ENCODE measurements around the gene FBXO31.

The FBXO31 gene

DNA sequence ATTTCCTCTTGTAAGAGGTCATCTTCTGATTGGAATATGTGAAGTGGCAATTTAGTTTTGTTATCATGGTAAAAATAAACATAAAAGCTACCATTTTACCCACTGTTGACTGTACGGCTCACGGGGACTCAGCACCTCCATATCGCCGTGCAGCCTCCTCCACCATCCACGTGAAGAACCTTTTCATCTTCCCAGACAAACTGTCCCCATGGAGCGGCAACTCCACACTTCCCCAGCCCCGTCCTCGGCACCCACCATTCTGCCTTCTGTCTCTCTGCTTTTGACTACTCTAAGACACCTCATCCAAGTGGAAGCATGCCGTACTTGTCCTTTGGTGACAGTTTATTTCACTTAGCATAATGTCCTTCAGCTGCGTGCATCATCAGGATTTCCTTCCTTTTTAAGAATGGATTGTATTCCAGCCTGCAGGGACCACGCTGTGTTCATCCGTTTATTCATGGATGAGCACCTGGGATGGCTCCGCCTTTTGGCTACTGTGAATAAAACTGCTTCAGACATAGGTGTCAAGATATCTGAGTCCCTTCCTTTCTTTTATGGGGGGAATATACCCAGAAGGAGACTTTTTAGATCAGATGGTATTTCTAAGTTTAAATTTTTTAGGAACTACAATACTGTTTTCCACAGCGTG, 14.3 kb downstream of the FBXO31 start:
- Histone ChIP-seq H3K9me3 (ENCODE audit: control insufficient read depth, insufficient read depth, low read depth, low read length) (no peaks in the 10 kb centered on the region), H3K27ac (ENCODE audit: extremely low read depth, low read depth, low read length) (no peak overlapping the region), H3K36me3 (ENCODE audit: control insufficient read depth in 2 of 2, insufficient read depth in 1 of 2, low read length in 2 of 2) (no peaks in the 10 kb centered on the region; a peak in 1 of 3 replicates), H3K4me3 (ENCODE audit: low read depth, low read length) (no peak overlapping the region), H3K4me1 (ENCODE audit: control insufficient read depth, insufficient read depth, low read length) (peaks cover 2% of the 10 kb centered on the region; the same call in 1 of the 2 replicates)
- no peak for TF ChIP-seq ZNF621 (tag by site-specific recombination; IDR thresholded peaks at IDR 0.05)
- CTCF ChIA-PET, result no interaction called here
- POLR2A ChIA-PET, result no interaction called here

GRCh38 chr16:87368029-87368770, 15.4 kb downstream of the FBXO31 start:
- POLR2A ChIA-PET, result no interaction called here
- no peaks in the 10 kb centered on the region; a peak in 1 of 3 replicates for H3K36me3 ChIP-seq (ENCODE audit: control insufficient read depth in 2 of 2, insufficient read depth in 1 of 2, low read length in 2 of 2)
- TF ChIP-seq ZNF169 (tag by site-specific recombination; IDR thresholded peaks at IDR 0.05), result no peak
- peak; percentile 44; the same call in 1 of the 2 replicates for TF ChIP-seq SCRT2 (tag by site-specific recombination; IDR thresholded peaks at IDR 0.05)
- no peaks in the 10 kb centered on the region for H3K9me3 ChIP-seq (ENCODE audit: control insufficient read depth, insufficient read depth, low read depth, low read length)
- no peak overlapping the region for H3K4me3 ChIP-seq (ENCODE audit: low read depth, low read length)
- CTCF ChIA-PET, result no interaction called here
- H3K4me1 ChIP-seq (ENCODE audit: control insufficient read depth, insufficient read depth, low read length), result peaks cover 8% of the 10 kb centered on the region; the same call in 1 of the 2 replicates
- no peak overlapping the region for H3K27ac ChIP-seq (ENCODE audit: extremely low read depth, low read depth, low read length)

GRCh38 chr16:87367529-87367928, 16.0 kb downstream of the FBXO31 start:
- TF ChIP-seq ZNF645 (tag by site-specific recombination; IDR thresholded peaks at IDR 0.05), result no peak
- TF ChIP-seq ZBTB21 (tag by site-specific recombination; IDR thresholded peaks at IDR 0.05), result no peak
- TF ChIP-seq, protein P1, sequence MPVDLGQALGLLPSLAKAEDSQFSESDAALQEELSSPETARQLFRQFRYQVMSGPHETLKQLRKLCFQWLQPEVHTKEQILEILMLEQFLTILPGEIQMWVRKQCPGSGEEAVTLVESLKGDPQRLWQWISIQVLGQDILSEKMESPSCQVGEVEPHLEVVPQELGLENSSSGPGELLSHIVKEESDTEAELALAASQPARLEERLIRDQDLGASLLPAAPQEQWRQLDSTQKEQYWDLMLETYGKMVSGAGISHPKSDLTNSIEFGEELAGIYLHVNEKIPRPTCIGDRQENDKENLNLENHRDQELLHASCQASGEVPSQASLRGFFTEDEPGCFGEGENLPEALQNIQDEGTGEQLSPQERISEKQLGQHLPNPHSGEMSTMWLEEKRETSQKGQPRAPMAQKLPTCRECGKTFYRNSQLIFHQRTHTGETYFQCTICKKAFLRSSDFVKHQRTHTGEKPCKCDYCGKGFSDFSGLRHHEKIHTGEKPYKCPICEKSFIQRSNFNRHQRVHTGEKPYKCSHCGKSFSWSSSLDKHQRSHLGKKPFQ (tag by site-specific recombination; IDR thresholded peaks at IDR 0.05), result no peak
- TF ChIP-seq ZBTB48 (tag by site-specific recombination; IDR thresholded peaks at IDR 0.05), result no peak
- no peak for TF ChIP-seq TRIM28 (IDR thresholded peaks at IDR 0.05; ENCODE audit: borderline replicate concordance, low read length)
- no peak for TF ChIP-seq ZBTB11 (tag by site-specific recombination; conservative IDR thresholded peaks at IDR 0.05; ENCODE audit: low read depth)
- TF ChIP-seq ZNF292 (tag by site-specific recombination; IDR thresholded peaks at IDR 0.05; ENCODE audit: borderline replicate concordance, low read depth), result no peak
- no peak for TF ChIP-seq ZEB2 (tag by site-specific recombination; IDR thresholded peaks at IDR 0.05)
- TF ChIP-seq ZNF610 (tag by site-specific recombination; IDR thresholded peaks at IDR 0.05; ENCODE audit: borderline replicate concordance), result no peak
- no peak for TF ChIP-seq ZNF707 (tag by site-specific recombination; IDR thresholded peaks at IDR 0.05)
- no peak for TF ChIP-seq RBAK (tag by site-specific recombination; IDR thresholded peaks at IDR 0.05)
- no peak for TF ChIP-seq IKZF3 (tag by site-specific recombination; IDR thresholded peaks at IDR 0.05)
- no peak for TF ChIP-seq ZNF776 (tag by site-specific recombination; IDR thresholded peaks at IDR 0.05; ENCODE audit: borderline replicate concordance)
- no peak for TF ChIP-seq ZFHX2 (tag by site-specific recombination; conservative IDR thresholded peaks at IDR 0.05)
- no peak for TF ChIP-seq ZNF621 (tag by site-specific recombination; IDR thresholded peaks at IDR 0.05)
- TF ChIP-seq ZNF138 (tag by site-specific recombination; IDR thresholded peaks at IDR 0.05; ENCODE audit: borderline replicate concordance), result no peak
- H3K4me1 ChIP-seq (ENCODE audit: control insufficient read depth, insufficient read depth, low read length), result peaks cover 8% of the 10 kb centered on the region; the same call in 1 of the 2 replicates
- H3K4me3 ChIP-seq (ENCODE audit: low read depth, low read length), result no peak overlapping the region
- H3K27ac ChIP-seq (ENCODE audit: extremely low read depth, low read depth, low read length), result no peak overlapping the region
- ChIA-PET CTCF (no interaction called here), POLR2A (no interaction called here)
- no peaks in the 10 kb centered on the region for H3K9me3 ChIP-seq (ENCODE audit: control insufficient read depth, insufficient read depth, low read depth, low read length)
- peaks cover 0 to under 1% of the 10 kb centered on the region in 2 experiments; a peak in 2 of 3 replicates for H3K36me3 ChIP-seq (ENCODE audit: control insufficient read depth in 2 of 2, insufficient read depth in 1 of 2, low read length in 2 of 2)

All from HEK293 (cell line).